Panc1 (cell line): ENCODE data around the gene UBE2K.

Experiments used
- POLR2AphosphoS5 ChIP-seq: IDR thresholded peaks from 2 replicates; pipeline ENCODE4 v1.6.1; 2012; ENCODE audit warnings: mild to moderate bottlenecking, low read depth, low read length, moderate library complexity
- TF ChIP-seq, protein P1 (sequence below): fragments of 450-650 bp; IDR thresholded peaks from 2 replicates; pipeline ENCODE4 v1.5.1; 2017; ENCODE audit warnings: mild to moderate bottlenecking
- TF ChIP-seq, protein P2 (sequence below), 2 experiments: IDR thresholded peaks; 2 replicates each; pipeline ENCODE4 v1.6.1; 2011 to 2012; ENCODE audit warnings: low read depth in 2 of 2, control low read depth in 1 of 2, low read length in 1 of 2, mild to moderate bottlenecking in 1 of 2, moderate library complexity in 1 of 2; ENCODE audit not compliant: insufficient read depth in 1 of 2

DNA sequence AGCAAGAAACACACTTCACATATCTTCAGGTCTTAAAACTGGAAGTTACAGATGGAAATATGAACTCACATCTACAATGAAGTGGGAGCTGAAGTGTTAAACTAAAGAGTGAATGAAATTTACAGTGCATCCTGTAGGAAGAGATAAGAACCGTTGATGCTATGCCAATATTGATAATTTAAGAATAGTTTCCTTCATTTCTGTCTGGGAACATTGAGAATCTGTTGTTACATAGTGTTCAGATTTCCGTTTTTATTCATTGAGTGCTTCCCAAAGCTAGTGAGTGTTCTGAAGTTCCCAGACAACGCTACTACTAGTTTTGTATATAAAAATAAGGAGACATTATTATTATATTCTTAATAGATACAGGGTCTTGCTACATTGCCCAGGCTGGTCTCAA, 52.3 kb downstream of the UBE2K start:
- TF ChIP-seq POLR2AphosphoS5: no peak
- TF ChIP-seq, protein P1, sequence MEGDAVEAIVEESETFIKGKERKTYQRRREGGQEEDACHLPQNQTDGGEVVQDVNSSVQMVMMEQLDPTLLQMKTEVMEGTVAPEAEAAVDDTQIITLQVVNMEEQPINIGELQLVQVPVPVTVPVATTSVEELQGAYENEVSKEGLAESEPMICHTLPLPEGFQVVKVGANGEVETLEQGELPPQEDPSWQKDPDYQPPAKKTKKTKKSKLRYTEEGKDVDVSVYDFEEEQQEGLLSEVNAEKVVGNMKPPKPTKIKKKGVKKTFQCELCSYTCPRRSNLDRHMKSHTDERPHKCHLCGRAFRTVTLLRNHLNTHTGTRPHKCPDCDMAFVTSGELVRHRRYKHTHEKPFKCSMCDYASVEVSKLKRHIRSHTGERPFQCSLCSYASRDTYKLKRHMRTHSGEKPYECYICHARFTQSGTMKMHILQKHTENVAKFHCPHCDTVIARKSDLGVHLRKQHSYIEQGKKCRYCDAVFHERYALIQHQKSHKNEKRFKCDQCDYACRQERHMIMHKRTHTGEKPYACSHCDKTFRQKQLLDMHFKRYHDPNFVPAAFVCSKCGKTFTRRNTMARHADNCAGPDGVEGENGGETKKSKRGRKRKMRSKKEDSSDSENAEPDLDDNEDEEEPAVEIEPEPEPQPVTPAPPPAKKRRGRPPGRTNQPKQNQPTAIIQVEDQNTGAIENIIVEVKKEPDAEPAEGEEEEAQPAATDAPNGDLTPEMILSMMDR: no peak
- TF ChIP-seq, protein P2, sequence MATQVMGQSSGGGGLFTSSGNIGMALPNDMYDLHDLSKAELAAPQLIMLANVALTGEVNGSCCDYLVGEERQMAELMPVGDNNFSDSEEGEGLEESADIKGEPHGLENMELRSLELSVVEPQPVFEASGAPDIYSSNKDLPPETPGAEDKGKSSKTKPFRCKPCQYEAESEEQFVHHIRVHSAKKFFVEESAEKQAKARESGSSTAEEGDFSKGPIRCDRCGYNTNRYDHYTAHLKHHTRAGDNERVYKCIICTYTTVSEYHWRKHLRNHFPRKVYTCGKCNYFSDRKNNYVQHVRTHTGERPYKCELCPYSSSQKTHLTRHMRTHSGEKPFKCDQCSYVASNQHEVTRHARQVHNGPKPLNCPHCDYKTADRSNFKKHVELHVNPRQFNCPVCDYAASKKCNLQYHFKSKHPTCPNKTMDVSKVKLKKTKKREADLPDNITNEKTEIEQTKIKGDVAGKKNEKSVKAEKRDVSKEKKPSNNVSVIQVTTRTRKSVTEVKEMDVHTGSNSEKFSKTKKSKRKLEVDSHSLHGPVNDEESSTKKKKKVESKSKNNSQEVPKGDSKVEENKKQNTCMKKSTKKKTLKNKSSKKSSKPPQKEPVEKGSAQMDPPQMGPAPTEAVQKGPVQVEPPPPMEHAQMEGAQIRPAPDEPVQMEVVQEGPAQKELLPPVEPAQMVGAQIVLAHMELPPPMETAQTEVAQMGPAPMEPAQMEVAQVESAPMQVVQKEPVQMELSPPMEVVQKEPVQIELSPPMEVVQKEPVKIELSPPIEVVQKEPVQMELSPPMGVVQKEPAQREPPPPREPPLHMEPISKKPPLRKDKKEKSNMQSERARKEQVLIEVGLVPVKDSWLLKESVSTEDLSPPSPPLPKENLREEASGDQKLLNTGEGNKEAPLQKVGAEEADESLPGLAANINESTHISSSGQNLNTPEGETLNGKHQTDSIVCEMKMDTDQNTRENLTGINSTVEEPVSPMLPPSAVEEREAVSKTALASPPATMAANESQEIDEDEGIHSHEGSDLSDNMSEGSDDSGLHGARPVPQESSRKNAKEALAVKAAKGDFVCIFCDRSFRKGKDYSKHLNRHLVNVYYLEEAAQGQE (IDR thresholded peaks at IDR 0.05; ENCODE audit: insufficient read depth in 1 of 2, low read depth in 2 of 2, low read length in 1 of 2): no peak
